ENCODE measurements around the gene KAT2B. TPM values are rescaled to one million over a fixed set of nuclear protein-coding genes. Genes with fewer than 3 reads are reported as not detected.

The KAT2B gene
- total RNA-seq, 2 donors from 2014 or later = 14.5 to 25.2 TPM

DNA sequence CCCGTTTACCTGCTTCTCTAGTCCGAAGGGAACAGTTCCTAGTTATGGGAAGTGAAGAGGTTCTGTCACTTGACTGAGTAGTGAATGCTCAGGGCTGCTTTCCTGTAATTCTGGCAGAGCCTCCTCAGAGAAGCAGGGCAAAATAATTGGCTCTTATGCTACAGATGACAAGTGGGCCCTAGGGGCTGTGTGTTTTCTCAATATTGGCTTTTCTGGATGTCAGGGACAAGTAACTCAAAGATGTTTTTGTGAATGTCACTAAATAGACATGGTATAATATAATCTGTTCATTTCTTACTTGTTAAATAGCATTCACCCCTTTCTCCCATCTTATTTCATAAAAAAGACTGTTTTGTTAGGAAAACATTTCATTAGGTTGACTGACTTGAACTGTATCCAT lies 105.6 kb downstream of the KAT2B start:
- peaks cover 0 to 4% of the 10 kb centered on the region in 2 donors for H3K36me3 ChIP-seq (replicated peaks in 1 of 2; ENCODE audit: insufficient read depth in 1 of 2, low read depth in 2 of 2)
- no peaks in the 10 kb centered on the region for H3K4me1 ChIP-seq
- no peak overlapping the region for H3K27ac ChIP-seq
- no peaks in the 10 kb centered on the region for H3K27me3 ChIP-seq
- intact Hi-C loops (cut with DNase I) = no loop called here
- no peaks in the 10 kb centered on the region for H3K9me3 ChIP-seq
- no peak for TF ChIP-seq POLR2A (IDR thresholded peaks at IDR 0.05)
- TF ChIP-seq, protein P1, sequence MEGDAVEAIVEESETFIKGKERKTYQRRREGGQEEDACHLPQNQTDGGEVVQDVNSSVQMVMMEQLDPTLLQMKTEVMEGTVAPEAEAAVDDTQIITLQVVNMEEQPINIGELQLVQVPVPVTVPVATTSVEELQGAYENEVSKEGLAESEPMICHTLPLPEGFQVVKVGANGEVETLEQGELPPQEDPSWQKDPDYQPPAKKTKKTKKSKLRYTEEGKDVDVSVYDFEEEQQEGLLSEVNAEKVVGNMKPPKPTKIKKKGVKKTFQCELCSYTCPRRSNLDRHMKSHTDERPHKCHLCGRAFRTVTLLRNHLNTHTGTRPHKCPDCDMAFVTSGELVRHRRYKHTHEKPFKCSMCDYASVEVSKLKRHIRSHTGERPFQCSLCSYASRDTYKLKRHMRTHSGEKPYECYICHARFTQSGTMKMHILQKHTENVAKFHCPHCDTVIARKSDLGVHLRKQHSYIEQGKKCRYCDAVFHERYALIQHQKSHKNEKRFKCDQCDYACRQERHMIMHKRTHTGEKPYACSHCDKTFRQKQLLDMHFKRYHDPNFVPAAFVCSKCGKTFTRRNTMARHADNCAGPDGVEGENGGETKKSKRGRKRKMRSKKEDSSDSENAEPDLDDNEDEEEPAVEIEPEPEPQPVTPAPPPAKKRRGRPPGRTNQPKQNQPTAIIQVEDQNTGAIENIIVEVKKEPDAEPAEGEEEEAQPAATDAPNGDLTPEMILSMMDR (IDR thresholded peaks at IDR 0.05) = no peak
- DNase-seq = no peak
- H3K4me3 ChIP-seq = no peak overlapping the region
- ATAC-seq = no peak
- 92 to 95% methylated on average over 2 of the region's 2 CpGs for WGBS, 2 donors

- Histone ChIP-seq H3K4me3 (no peak overlapping the region), H3K4me1 (no peaks in the 10 kb centered on the region), H3K27me3 (no peaks in the 10 kb centered on the region), H3K9me3 (no peaks in the 10 kb centered on the region), H3K27ac (no peak overlapping the region), H3K36me3 (replicated peaks in 1 of 2; ENCODE audit: insufficient read depth in 1 of 2, low read depth in 2 of 2) (peaks cover 0 to 4% of the 10 kb centered on the region in 2 donors)
- TF ChIP-seq POLR2A (IDR thresholded peaks at IDR 0.05) = no peak
- TF ChIP-seq, protein P1 (IDR thresholded peaks at IDR 0.05) = no peak
- 93% methylated on average over 8 of the region's 8 CpGs for WGBS, 2 donors
- no peak for DNase-seq
- intact Hi-C loops (cut with DNase I) = no loop called here
- ATAC-seq = no peak
Observed at GRCh38 chr3:20146301-20146700, 106.1 kb downstream of the KAT2B start.

DNA sequence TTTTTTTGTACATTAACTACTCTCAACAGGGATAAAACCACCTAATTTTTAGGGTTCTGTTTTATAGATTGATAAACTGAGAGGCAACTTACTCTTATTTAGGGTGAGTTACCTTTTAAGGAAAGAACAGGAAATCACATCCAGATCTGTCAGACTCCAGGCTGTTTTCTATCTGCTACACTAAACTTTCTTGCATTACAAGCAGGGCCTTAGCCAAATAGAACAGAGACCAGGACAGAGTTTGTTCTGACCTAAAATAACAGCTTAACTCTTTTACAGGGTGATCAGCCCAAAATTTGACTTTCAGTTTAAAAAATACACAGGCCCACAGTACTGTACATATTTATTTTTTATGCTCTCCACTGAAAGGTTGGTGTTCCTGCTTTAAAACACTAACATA lies 107.1 kb downstream of the KAT2B start:
- no peak overlapping the region for H3K4me3 ChIP-seq
- intact Hi-C loops (cut with DNase I) = no loop called here
- H3K27me3 ChIP-seq = no peaks in the 10 kb centered on the region
- ATAC-seq (no peak), DNase-seq (no peak)
- no peaks in the 10 kb centered on the region for H3K4me1 ChIP-seq
- no peak overlapping the region for H3K27ac ChIP-seq
- no peak for TF ChIP-seq POLR2A (IDR thresholded peaks at IDR 0.05)
- TF ChIP-seq, protein P1 (IDR thresholded peaks at IDR 0.05) = no peak
- H3K36me3 ChIP-seq (replicated peaks in 1 of 2; ENCODE audit: insufficient read depth in 1 of 2, low read depth in 2 of 2) = peaks cover 0 to 4% of the 10 kb centered on the region in 2 donors
- H3K9me3 ChIP-seq = no peaks in the 10 kb centered on the region

DNA sequence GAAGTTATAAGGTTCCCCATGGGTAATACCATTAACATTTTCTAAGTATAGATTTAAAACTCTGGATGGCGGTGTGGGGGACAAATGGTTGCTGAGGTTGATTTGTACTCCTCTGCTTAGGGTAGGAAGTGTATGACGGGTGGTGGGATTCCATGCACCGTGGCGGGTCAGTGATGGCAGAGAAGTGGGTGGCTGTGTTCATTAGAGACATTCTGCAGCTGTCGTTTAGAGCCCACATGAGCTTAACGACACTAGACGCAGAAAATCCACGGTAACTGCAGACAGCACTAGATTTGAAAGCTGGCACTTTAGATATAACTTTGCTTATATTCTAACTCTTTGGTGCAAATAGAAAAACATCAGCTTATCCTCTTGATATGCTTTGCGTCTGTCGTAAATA lies 108.2 kb downstream of the KAT2B start:
- WGBS, 2 donors = 94 to 96% methylated on average over 10 of the region's 10 CpGs
- no peaks in the 10 kb centered on the region for H3K9me3 ChIP-seq
- no peak overlapping the region for H3K4me3 ChIP-seq
- peaks cover 0 to 4% of the 10 kb centered on the region in 2 donors for H3K36me3 ChIP-seq (replicated peaks in 1 of 2; ENCODE audit: insufficient read depth in 1 of 2, low read depth in 2 of 2)
- no peaks in the 10 kb centered on the region for H3K27me3 ChIP-seq
- H3K4me1 ChIP-seq = no peaks in the 10 kb centered on the region
- intact Hi-C loops (cut with DNase I) = no loop called here
- ATAC-seq (no peak), DNase-seq (no peak)
- no peak for TF ChIP-seq POLR2A (IDR thresholded peaks at IDR 0.05)
- TF ChIP-seq, protein P1 (IDR thresholded peaks at IDR 0.05) = no peak
- no peak overlapping the region for H3K27ac ChIP-seq

- intact Hi-C loops (cut with DNase I) = no loop called here
- H3K4me1 ChIP-seq = no peaks in the 10 kb centered on the region
- no peak for ATAC-seq
- H3K9me3 ChIP-seq = no peaks in the 10 kb centered on the region
- H3K4me3 ChIP-seq = no peak overlapping the region
- 92 to 94% methylated on average over 1 of the region's 1 CpG for WGBS, 2 donors
- no peak overlapping the region for H3K27ac ChIP-seq
- H3K36me3 ChIP-seq (replicated peaks in 1 of 2; ENCODE audit: insufficient read depth in 1 of 2, low read depth in 2 of 2) = peaks cover 0 to 2% of the 10 kb centered on the region in 2 donors
- no peak for DNase-seq
- TF ChIP-seq POLR2A (IDR thresholded peaks at IDR 0.05) = no peak
- H3K27me3 ChIP-seq = no peaks in the 10 kb centered on the region
Observed at GRCh38 chr3:20154078-20154477, 113.8 kb downstream of the KAT2B start.
